AG09319 (cell line): ENCODE measurements around the gene ECE2.

Source experiments
- DNase-seq: peaks from one replicate; pipeline ENCODE4 v3.0.0-alpha.2; 2010; ENCODE audit warnings: low read depth; ENCODE audit errors: extremely low read depth
- CTCF ChIP-seq: IDR thresholded peaks from 2 replicates; pipeline ENCODE4 v1.5.1; 2011; ENCODE audit warnings: low read depth, mild to moderate bottlenecking, inconsistent platforms, low read length, moderate library complexity

The ECE2 gene

GRCh38 chr3:184341925-184342324, 66.1 kb downstream of the ECE2 start:
- DNase-seq: no peak
- TF ChIP-seq CTCF: no peak
